Heart right ventricle (tissue), 16 donors: ENCODE measurements around the gene RASD2. TPM values are rescaled to one million over a fixed set of nuclear protein-coding genes. Genes with fewer than 3 reads are reported as not detected.

Experiments
- ATAC-seq, 8 donors: fragments of 200-7000 bp; cut with Tn5 transposase; one replicate each; pipeline ENCODE4 v1.9.1; 2020; ENCODE audit warnings: mild to moderate bottlenecking in 8 of 8, moderate library complexity in 8 of 8, moderate number of reproducible peaks in 1 of 8
- DNase-seq, 2 donors: peaks; one replicate each; pipeline ENCODE4 v3.0.0-alpha.2; 2020
- H3K27ac ChIP-seq, 10 donors: fragments of 200-600 bp; sonication (generic) in 2 of 10; one replicate each; pipeline versions ENCODE4 v1.5.0 to v1.8.0; 2020 to 2022; ENCODE audit warnings: mild to moderate bottlenecking in 3 of 10
- H3K27me3 ChIP-seq, 7 donors: fragments of 200-600 bp; one replicate each; pipeline ENCODE4 v1.8.0; 2021 to 2022; ENCODE audit warnings: mild to moderate bottlenecking in 2 of 7
- H3K36me3 ChIP-seq, 9 donors: fragments of 200-600 bp; sonication (generic) in 1 of 9; one replicate each; pipeline versions ENCODE4 v1.5.0 to v1.8.0; 2020 to 2022; ENCODE audit warnings: mild to moderate bottlenecking in 2 of 9
- H3K4me1 ChIP-seq, 9 donors: fragments of 200-600 bp; sonication (generic) in 1 of 9; one replicate each; pipeline versions ENCODE4 v1.5.0 to v1.8.0; 2020 to 2022; ENCODE audit warnings: mild to moderate bottlenecking in 4 of 9
- H3K4me3 ChIP-seq, 10 donors: fragments of 200-600 bp; sonication (generic) in 2 of 10; one replicate each; pipeline versions ENCODE4 v1.5.0 to v1.8.0; 2020 to 2022; ENCODE audit warnings: mild to moderate bottlenecking in 7 of 10, moderate library complexity in 2 of 10
- H3K9me3 ChIP-seq, 11 donors: fragments of 200-600 bp in 10 of 11; sonication (generic) in 2 of 11; one replicate each; pipeline versions ENCODE4 v1.5.0 to v1.8.0; 2013 to 2022; ENCODE audit warnings: mild to moderate bottlenecking in 2 of 11, control low read depth in 1 of 11, moderate library complexity in 1 of 11
- WGBS, 2 donors: extraction: QIAGEN DNeasy Blood & Tissue Kit; methylation state at CpG; one replicate each; pipeline ENCODE4 v1.1.7; 2013; ENCODE audit warnings: inconsistent platforms in 1 of 2; 5-methylcytosine and 5-hydroxymethylcytosine counted together
- intact Hi-C, 10 donors: fragments of 100-400 bp; cut with DNase I; formaldehyde crosslinking; loops; one replicate each; pipeline versions ENCODE4 v1.11.1 to v1.14.2; 2022
- polyA plus RNA-seq, 2 donors: library from polyadenylated mRNA; stranded (reverse); fragments of 200-250 nt; gene quantifications; one replicate each; pipeline ENCODE4 v1.2.3, GENCODE V29; 2013
- total RNA-seq, 10 donors: library from RNA; stranded (reverse); fragmentation: NEBNext Ultra II Directional in 3 of 10; extraction: Animal tissue kit (Norgen Biotek cat#: 25700) in 3 of 10; gene quantifications; one replicate each; pipeline versions ENCODE4 v1.2.1 to v1.2.4, GENCODE V29; 2021 to 2023
- TF ChIP-seq, protein P1 (sequence below), 9 donors: fragments of 200-600 bp; sonication (generic) in 2 of 9; IDR thresholded peaks; one replicate each; pipeline versions ENCODE4 v1.5.0 to v1.8.0; 2021 to 2022; ENCODE audit warnings: antibody characterized with exemption in 9 of 9, mild to moderate bottlenecking in 5 of 9, moderate library complexity in 1 of 9
- donor health status: Arrhythmogenic right ventricular cardiomyopathy.
- donor health status: ischemic (EF 13 %, LVEDD 7.1; RV severe dilation, severe dysfunction).
- donor health status: healthy with polysubstance abuse.
- donor health status: DM: no; HTN: yes; CAD: no.
- donor health status: DM: no; HTN: no; CAD: no.
- donor health status: ischemic (EF 25% LVEDD 6.9; RV normal size, moderate dysfunction).
- donor health status: ischemic (EF 25% LVEDD 5.7; RV mildly dilated, moderate dysfunction).
- donor health status: healthy.
- donor health status: DM: yes; HTN: yes; CAD: no.
- donor health status: Ischemic cardiomyopathy.
- donor health status: ischemic (EF 35%, LVEDD 5.7; RV mildly dilated, moderate dysfunction).
- donor health status: nonischemic (EF 11% LVEDD 7.7; RV severe dilation, severe dysfunction).
- donor health status: DM: yes; HTN: yes; CAD: no.
- donor health status: PGD.
- donor health status: ischemic (EF 29% LVEDD 5.4; RV normal size, mild dysfunction).
- donor health status: nonischemic (EF 23%, LVEDD 6.1; RV moderate dilation, normal function).

RASD2 gene
- total and polyA plus RNA-seq, 12 donors, result 1.4 to 9.9 (median 3.6) TPM

- ATAC-seq, result no peak
- no peaks in the 10 kb centered on the region for H3K36me3 ChIP-seq
These were observed 8.1 kb downstream of the RASD2 start for GRCh38 chr22:35548722-35549112.

GRCh38 chr22:35549328-35549727 is 8.7 kb downstream of the RASD2 start:
- WGBS, 2 donors, result 18% methylated on average over 11 of the region's 11 CpGs
- H3K27ac ChIP-seq, result peak overlapping the region in 3 of 10 donors; percentile 15 to 55 (median 26)

More at GRCh38 chr22:35548722-35549112, 8.1 kb downstream of the RASD2 start:
- peaks cover 0 to 9% (median 0%) of the 10 kb centered on the region in 7 donors for H3K27me3 ChIP-seq
- TF ChIP-seq, protein P1, sequence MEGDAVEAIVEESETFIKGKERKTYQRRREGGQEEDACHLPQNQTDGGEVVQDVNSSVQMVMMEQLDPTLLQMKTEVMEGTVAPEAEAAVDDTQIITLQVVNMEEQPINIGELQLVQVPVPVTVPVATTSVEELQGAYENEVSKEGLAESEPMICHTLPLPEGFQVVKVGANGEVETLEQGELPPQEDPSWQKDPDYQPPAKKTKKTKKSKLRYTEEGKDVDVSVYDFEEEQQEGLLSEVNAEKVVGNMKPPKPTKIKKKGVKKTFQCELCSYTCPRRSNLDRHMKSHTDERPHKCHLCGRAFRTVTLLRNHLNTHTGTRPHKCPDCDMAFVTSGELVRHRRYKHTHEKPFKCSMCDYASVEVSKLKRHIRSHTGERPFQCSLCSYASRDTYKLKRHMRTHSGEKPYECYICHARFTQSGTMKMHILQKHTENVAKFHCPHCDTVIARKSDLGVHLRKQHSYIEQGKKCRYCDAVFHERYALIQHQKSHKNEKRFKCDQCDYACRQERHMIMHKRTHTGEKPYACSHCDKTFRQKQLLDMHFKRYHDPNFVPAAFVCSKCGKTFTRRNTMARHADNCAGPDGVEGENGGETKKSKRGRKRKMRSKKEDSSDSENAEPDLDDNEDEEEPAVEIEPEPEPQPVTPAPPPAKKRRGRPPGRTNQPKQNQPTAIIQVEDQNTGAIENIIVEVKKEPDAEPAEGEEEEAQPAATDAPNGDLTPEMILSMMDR (IDR thresholded peaks at IDR 0.05), result no peak
- WGBS, 2 donors, result 56 to 65% methylated on average over 8 of the region's 8 CpGs
- no peak for DNase-seq
- no peaks in the 10 kb centered on the region for H3K9me3 ChIP-seq
- intact Hi-C loops, result no loop called here
- H3K4me1 ChIP-seq, result peaks cover 2 to 29% (median 22%) of the 10 kb centered on the region in 9 donors
- H3K4me3 ChIP-seq, result no peak overlapping the region
- peak overlapping the region in 2 of 10 donors; percentile 26 to 55 for H3K27ac ChIP-seq

DNA sequence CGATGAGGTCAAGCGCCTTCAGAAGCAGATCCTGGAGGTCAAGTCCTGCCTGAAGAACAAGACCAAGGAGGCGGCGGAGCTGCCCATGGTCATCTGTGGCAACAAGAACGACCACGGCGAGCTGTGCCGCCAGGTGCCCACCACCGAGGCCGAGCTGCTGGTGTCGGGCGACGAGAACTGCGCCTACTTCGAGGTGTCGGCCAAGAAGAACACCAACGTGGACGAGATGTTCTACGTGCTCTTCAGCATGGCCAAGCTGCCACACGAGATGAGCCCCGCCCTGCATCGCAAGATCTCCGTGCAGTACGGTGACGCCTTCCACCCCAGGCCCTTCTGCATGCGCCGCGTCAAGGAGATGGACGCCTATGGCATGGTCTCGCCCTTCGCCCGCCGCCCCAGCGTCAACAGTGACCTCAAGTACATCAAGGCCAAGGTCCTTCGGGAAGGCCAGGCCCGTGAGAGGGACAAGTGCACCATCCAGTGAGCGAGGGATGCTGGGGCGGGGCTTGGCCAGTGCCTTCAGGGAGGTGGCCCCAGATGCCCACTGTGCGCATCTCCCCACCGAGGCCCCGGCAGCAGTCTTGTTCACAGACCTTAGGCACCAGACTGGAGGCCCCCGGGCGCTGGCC is 11.0 kb downstream of the RASD2 start:
- Histone ChIP-seq H3K4me1 (peaks cover 0 to 14% (median 12%) of the 10 kb centered on the region in 9 donors), H3K27me3 (no peaks in the 10 kb centered on the region), H3K9me3 (no peaks in the 10 kb centered on the region), H3K4me3 (no peak overlapping the region), H3K27ac (no peak overlapping the region), H3K36me3 (no peaks in the 10 kb centered on the region)
- ATAC-seq (no peak), DNase-seq (no peak)
- TF ChIP-seq, protein P1 (IDR thresholded peaks at IDR 0.05), result no peak
- intact Hi-C loops, result no loop called here
- WGBS, 2 donors, result 93 to 94% methylated on average over 43 of the region's 43 CpGs

More at GRCh38 chr22:35549328-35549727, 8.7 kb downstream of the RASD2 start:
- intact Hi-C loops, result no loop called here
- Histone ChIP-seq H3K9me3 (no peaks in the 10 kb centered on the region), H3K4me1 (peaks cover 2 to 24% (median 17%) of the 10 kb centered on the region in 9 donors), H3K27me3 (peaks cover 0 to 3% (median 0%) of the 10 kb centered on the region in 7 donors), H3K36me3 (no peaks in the 10 kb centered on the region), H3K4me3 (no peak overlapping the region)
- DNase-seq (peak; percentile 56 to 71), ATAC-seq (peak; percentile 47 to 83 (median 68))
- TF ChIP-seq, protein P1 (IDR thresholded peaks at IDR 0.05), result no peak

DNA sequence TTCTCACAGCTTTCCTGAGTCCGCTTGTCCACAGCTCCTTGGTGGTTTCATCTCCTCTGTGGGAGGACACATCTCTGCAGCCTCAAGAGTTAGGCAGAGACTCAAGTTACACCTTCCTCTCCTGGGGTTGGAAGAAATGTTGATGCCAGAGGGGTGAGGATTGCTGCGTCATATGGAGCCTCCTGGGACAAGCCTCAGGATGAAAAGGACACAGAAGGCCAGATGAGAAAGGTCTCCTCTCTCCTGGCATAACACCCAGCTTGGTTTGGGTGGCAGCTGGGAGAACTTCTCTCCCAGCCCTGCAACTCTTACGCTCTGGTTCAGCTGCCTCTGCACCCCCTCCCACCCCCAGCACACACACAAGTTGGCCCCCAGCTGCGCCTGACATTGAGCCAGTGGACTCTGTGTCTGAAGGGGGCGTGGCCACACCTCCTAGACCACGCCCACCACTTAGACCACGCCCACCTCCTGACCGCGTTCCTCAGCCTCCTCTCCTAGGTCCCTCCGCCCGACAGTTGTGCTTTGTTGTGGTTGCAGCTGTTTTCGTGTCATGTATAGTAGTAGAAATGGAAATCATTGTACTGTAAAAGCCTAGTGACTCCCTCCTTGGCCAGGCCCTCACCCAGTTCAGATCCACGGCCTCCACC is 11.7 kb downstream of the RASD2 start:
- peak in 1 of 8 donors; percentile 40 for ATAC-seq
- peaks cover 0 to 14% (median 12%) of the 10 kb centered on the region in 9 donors for H3K4me1 ChIP-seq
- H3K36me3 ChIP-seq, result no peaks in the 10 kb centered on the region
- TF ChIP-seq, protein P1 (IDR thresholded peaks at IDR 0.05), result no peak
- no peak for DNase-seq
- H3K9me3 ChIP-seq, result no peaks in the 10 kb centered on the region
- no peak overlapping the region for H3K27ac ChIP-seq
- no peak overlapping the region for H3K4me3 ChIP-seq
- intact Hi-C loops, result no loop called here
- H3K27me3 ChIP-seq, result no peaks in the 10 kb centered on the region
- WGBS, 2 donors, result 43 to 49% methylated on average over 12 to 13 of the region's 13 CpGs
